ENCODE results near the gene TRMU.

The TRMU gene

GRCh38 chr22:46289244-46289891 is 46.1 kb upstream of the TRMU start:
- no peaks in the 10 kb centered on the region for H3K36me3 ChIP-seq (ENCODE audit: control insufficient read depth, insufficient read depth, low read length)
- H3K4me3 ChIP-seq (ENCODE audit: low read length): no peak overlapping the region
- H2BK15ac ChIP-seq (replicated peaks; ENCODE audit: low read depth): no peak overlapping the region
- H2BK5ac ChIP-seq (ENCODE audit: low read length): no peak overlapping the region
- H3K79me2 ChIP-seq (ENCODE audit: control insufficient read depth, insufficient read depth, low read length): no peaks in the 10 kb centered on the region
- H3K27me3 ChIP-seq (ENCODE audit: insufficient read depth, low read length, poor library complexity): no peaks in the 10 kb centered on the region
- WGBS (ENCODE audit: extremely low coverage, insufficient coverage, low lambda C conversion rate): no CpG with 5 or more reads among the region's 33 CpGs
- no peak overlapping the region for H2BK120ac ChIP-seq (ENCODE audit: low read depth, low read length)
- H3K9ac ChIP-seq (ENCODE audit: low read length): no peak overlapping the region
- no peak overlapping the region for H3K27ac ChIP-seq (ENCODE audit: low read depth, low read length)
- no peak overlapping the region for H3K56ac ChIP-seq (ENCODE audit: low read length)
- no peak overlapping the region for H4K8ac ChIP-seq (ENCODE audit: low read depth, low read length)
- H3K18ac ChIP-seq (ENCODE audit: low read length): no peak overlapping the region
- no peaks in the 10 kb centered on the region for H3K79me1 ChIP-seq (ENCODE audit: low read length)
- no peak overlapping the region for H2AK5ac ChIP-seq (ENCODE audit: low read length)
- no peak overlapping the region for H3K4ac ChIP-seq (ENCODE audit: low read depth, low read length)
- H3K23ac ChIP-seq (ENCODE audit: low read length): no peak overlapping the region
- H3K4me2 ChIP-seq (ENCODE audit: low read length): no peak overlapping the region
- no peak overlapping the region for H4K5ac ChIP-seq (ENCODE audit: low read length)
- H3K4me1 ChIP-seq (ENCODE audit: control insufficient read depth, low read depth, low read length): no peaks in the 10 kb centered on the region
- no peak for DNase-seq

- no peak for DNase-seq
- no peaks in the 10 kb centered on the region for H3K36me3 ChIP-seq (ENCODE audit: control insufficient read depth, insufficient read depth, low read length)
- H3K79me2 ChIP-seq (ENCODE audit: control insufficient read depth, insufficient read depth, low read length): no peaks in the 10 kb centered on the region
- H3K27ac ChIP-seq (ENCODE audit: low read depth, low read length): no peak overlapping the region
- H2BK120ac ChIP-seq (ENCODE audit: low read depth, low read length): no peak overlapping the region
- no peaks in the 10 kb centered on the region for H3K27me3 ChIP-seq (ENCODE audit: insufficient read depth, low read length, poor library complexity)
- H3K18ac ChIP-seq (ENCODE audit: low read length): no peak overlapping the region
- no peak overlapping the region for H4K8ac ChIP-seq (ENCODE audit: low read depth, low read length)
- H3K4me2 ChIP-seq (ENCODE audit: low read length): no peak overlapping the region
- no peaks in the 10 kb centered on the region for H3K79me1 ChIP-seq (ENCODE audit: low read length)
- no peak overlapping the region for H2BK15ac ChIP-seq (replicated peaks; ENCODE audit: low read depth)
- H4K5ac ChIP-seq (ENCODE audit: low read length): no peak overlapping the region
- H3K4ac ChIP-seq (ENCODE audit: low read depth, low read length): no peak overlapping the region
- H3K4me1 ChIP-seq (ENCODE audit: control insufficient read depth, low read depth, low read length): no peaks in the 10 kb centered on the region
- no peak overlapping the region for H3K4me3 ChIP-seq (ENCODE audit: low read length)
- no peak overlapping the region for H2AK5ac ChIP-seq (ENCODE audit: low read length)
- no peak overlapping the region for H2BK5ac ChIP-seq (ENCODE audit: low read length)
- H3K56ac ChIP-seq (ENCODE audit: low read length): no peak overlapping the region
- no peak overlapping the region for H3K9ac ChIP-seq (ENCODE audit: low read length)
- no CpG with 5 or more reads among the region's 17 CpGs for WGBS (ENCODE audit: extremely low coverage, insufficient coverage, low lambda C conversion rate)
- no peak overlapping the region for H3K23ac ChIP-seq (ENCODE audit: low read length)
Measured at GRCh38 chr22:46290121-46290842, 45.2 kb upstream of the TRMU start.

DNA sequence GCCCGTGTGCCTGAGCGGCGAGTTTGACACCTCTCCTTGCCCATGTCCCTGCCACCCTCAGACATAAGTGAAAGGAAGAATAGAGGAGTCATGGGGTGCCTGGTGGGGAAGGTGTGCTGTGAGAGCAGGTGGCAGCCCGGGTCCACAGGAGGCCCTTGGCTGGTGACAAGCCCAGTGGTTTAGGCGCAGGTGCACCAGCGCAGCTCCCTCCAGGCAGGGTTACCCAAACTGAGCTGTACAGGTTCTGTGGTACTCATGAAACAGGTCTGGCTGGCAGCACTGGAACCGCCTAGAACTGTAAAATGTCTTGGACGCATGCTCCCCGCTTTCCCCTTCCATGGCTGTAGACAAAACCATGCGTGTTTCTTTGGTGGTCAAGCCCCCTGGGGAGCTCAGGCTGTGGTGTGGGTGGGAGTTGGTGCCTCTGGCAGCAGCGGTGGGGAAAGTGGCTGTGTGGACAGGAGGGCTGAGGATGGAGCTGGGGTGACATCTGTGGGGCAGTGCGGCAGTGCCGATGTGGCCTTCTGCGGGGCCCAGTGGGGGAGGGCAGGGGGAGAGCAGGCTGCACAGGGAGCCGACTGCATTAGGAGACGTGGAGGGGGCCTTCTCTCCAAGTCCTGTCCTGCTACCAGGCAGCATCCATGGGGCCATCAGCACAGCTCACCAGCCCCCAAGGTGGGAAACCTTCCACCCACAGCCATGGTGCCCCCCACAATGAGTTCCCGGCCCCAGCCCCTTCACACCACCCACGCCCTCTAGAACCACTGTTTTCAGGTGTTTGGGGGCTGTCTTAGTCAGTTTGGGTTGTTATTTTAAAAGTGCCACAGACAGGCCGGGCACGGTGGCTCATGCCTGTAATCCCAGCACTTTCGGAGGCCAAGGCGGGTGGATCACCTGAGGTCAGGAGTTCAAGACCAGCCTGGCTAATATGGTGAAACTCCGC is 44.4 kb upstream of the TRMU start:
- H3K18ac ChIP-seq (ENCODE audit: low read length): no peak overlapping the region
- H3K36me3 ChIP-seq (ENCODE audit: control insufficient read depth, insufficient read depth, low read length): no peaks in the 10 kb centered on the region

DNA sequence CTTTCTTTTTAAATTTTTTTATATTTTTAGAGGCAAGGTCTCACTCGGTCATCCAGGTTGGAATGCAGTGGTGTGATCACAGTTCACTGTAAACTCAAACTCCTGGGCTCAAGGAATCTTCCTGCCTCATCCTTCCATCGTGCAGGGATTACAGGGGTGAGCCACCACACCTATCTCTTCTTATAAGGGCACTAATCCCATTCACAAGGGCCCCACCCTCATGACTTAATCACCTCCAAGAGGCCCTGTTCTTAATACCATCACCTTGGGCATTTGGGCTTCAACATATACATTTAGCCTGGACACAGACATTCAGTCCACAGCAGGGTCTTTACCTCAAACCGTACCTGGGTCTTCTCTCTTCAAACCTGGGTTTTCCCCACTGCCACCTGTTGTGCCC is 43.3 kb upstream of the TRMU start:
- no peak overlapping the region for H3K27ac ChIP-seq (ENCODE audit: low read depth, low read length)
- H3K27me3 ChIP-seq (ENCODE audit: insufficient read depth, low read length, poor library complexity): no peaks in the 10 kb centered on the region
- no peak overlapping the region for H2AK5ac ChIP-seq (ENCODE audit: low read length)
- no peak overlapping the region for H3K4me2 ChIP-seq (ENCODE audit: low read length)
- H4K8ac ChIP-seq (ENCODE audit: low read depth, low read length): no peak overlapping the region
- H3K79me2 ChIP-seq (ENCODE audit: control insufficient read depth, insufficient read depth, low read length): no peaks in the 10 kb centered on the region
- H3K4ac ChIP-seq (ENCODE audit: low read depth, low read length): no peak overlapping the region
- no peaks in the 10 kb centered on the region for H3K79me1 ChIP-seq (ENCODE audit: low read length)
- no peak overlapping the region for H3K9ac ChIP-seq (ENCODE audit: low read length)
- H3K23ac ChIP-seq (ENCODE audit: low read length): no peak overlapping the region
- no peak overlapping the region for H3K56ac ChIP-seq (ENCODE audit: low read length)
- H4K5ac ChIP-seq (ENCODE audit: low read length): no peak overlapping the region
- H2BK15ac ChIP-seq (replicated peaks; ENCODE audit: low read depth): no peak overlapping the region
- H3K4me1 ChIP-seq (ENCODE audit: control insufficient read depth, low read depth, low read length): no peaks in the 10 kb centered on the region
- no peaks in the 10 kb centered on the region for H3K36me3 ChIP-seq (ENCODE audit: control insufficient read depth, insufficient read depth, low read length)
- no peak overlapping the region for H3K4me3 ChIP-seq (ENCODE audit: low read length)
- WGBS (ENCODE audit: extremely low coverage, insufficient coverage, low lambda C conversion rate): no CpG with 5 or more reads among the region's 3 CpGs
- DNase-seq: no peak
- H3K18ac ChIP-seq (ENCODE audit: low read length): no peak overlapping the region
- no peak overlapping the region for H2BK120ac ChIP-seq (ENCODE audit: low read depth, low read length)
- no peak overlapping the region for H2BK5ac ChIP-seq (ENCODE audit: low read length)

More for the DNA sequence above, 44.4 kb upstream of the TRMU start:
- no peak overlapping the region for H4K8ac ChIP-seq (ENCODE audit: low read depth, low read length)
- H2BK5ac ChIP-seq (ENCODE audit: low read length): no peak overlapping the region
- H2AK5ac ChIP-seq (ENCODE audit: low read length): no peak overlapping the region
- no peak overlapping the region for H3K23ac ChIP-seq (ENCODE audit: low read length)
- H3K27me3 ChIP-seq (ENCODE audit: insufficient read depth, low read length, poor library complexity): no peaks in the 10 kb centered on the region
- H3K4me3 ChIP-seq (ENCODE audit: low read length): no peak overlapping the region
- H3K4me1 ChIP-seq (ENCODE audit: control insufficient read depth, low read depth, low read length): no peaks in the 10 kb centered on the region
- no CpG with 5 or more reads among the region's 23 CpGs for WGBS (ENCODE audit: extremely low coverage, insufficient coverage, low lambda C conversion rate)
- DNase-seq: no peak
- no peaks in the 10 kb centered on the region for H3K79me2 ChIP-seq (ENCODE audit: control insufficient read depth, insufficient read depth, low read length)
- H4K5ac ChIP-seq (ENCODE audit: low read length): no peak overlapping the region
- no peak overlapping the region for H2BK120ac ChIP-seq (ENCODE audit: low read depth, low read length)
- no peak overlapping the region for H3K9ac ChIP-seq (ENCODE audit: low read length)
- no peak overlapping the region for H3K4ac ChIP-seq (ENCODE audit: low read depth, low read length)
- no peak overlapping the region for H3K4me2 ChIP-seq (ENCODE audit: low read length)
- H3K79me1 ChIP-seq (ENCODE audit: low read length): no peaks in the 10 kb centered on the region
- H3K56ac ChIP-seq (ENCODE audit: low read length): no peak overlapping the region
- H3K27ac ChIP-seq (ENCODE audit: low read depth, low read length): no peak overlapping the region
- H2BK15ac ChIP-seq (replicated peaks; ENCODE audit: low read depth): no peak overlapping the region

- H3K9ac ChIP-seq (ENCODE audit: low read length): no peak overlapping the region
- no peak overlapping the region for H2BK15ac ChIP-seq (replicated peaks; ENCODE audit: low read depth)
- no peaks in the 10 kb centered on the region for H3K27me3 ChIP-seq (ENCODE audit: insufficient read depth, low read length, poor library complexity)
- H2BK120ac ChIP-seq (ENCODE audit: low read depth, low read length): no peak overlapping the region
- no peak overlapping the region for H3K4me2 ChIP-seq (ENCODE audit: low read length)
- H3K56ac ChIP-seq (ENCODE audit: low read length): no peak overlapping the region
- no peak overlapping the region for H3K23ac ChIP-seq (ENCODE audit: low read length)
- no peak overlapping the region for H3K4ac ChIP-seq (ENCODE audit: low read depth, low read length)
- no peak overlapping the region for H2AK5ac ChIP-seq (ENCODE audit: low read length)
- peaks cover 5% of the 10 kb centered on the region for H3K79me1 ChIP-seq (ENCODE audit: low read length)
- H3K79me2 ChIP-seq (ENCODE audit: control insufficient read depth, insufficient read depth, low read length): peaks cover 5% of the 10 kb centered on the region
- no peaks in the 10 kb centered on the region for H3K4me1 ChIP-seq (ENCODE audit: control insufficient read depth, low read depth, low read length)
- H4K8ac ChIP-seq (ENCODE audit: low read depth, low read length): no peak overlapping the region
- no peak overlapping the region for H4K5ac ChIP-seq (ENCODE audit: low read length)
- no peak overlapping the region for H3K18ac ChIP-seq (ENCODE audit: low read length)
- no CpG with 5 or more reads among the region's 14 CpGs for WGBS (ENCODE audit: extremely low coverage, insufficient coverage, low lambda C conversion rate)
- H2BK5ac ChIP-seq (ENCODE audit: low read length): no peak overlapping the region
- H3K36me3 ChIP-seq (ENCODE audit: control insufficient read depth, insufficient read depth, low read length): no peaks in the 10 kb centered on the region
- H3K4me3 ChIP-seq (ENCODE audit: low read length): no peak overlapping the region
- H3K27ac ChIP-seq (ENCODE audit: low read depth, low read length): no peak overlapping the region
- no peak for DNase-seq
Measured at GRCh38 chr22:46292732-46293131, 42.8 kb upstream of the TRMU start.
